ENCODE measurements around the gene ANO10. TPM values are rescaled to one million over a fixed set of nuclear protein-coding genes. Genes with fewer than 3 reads are reported as not detected.
A peak's percentile ranks its signal among the peaks of the same experiment; 100 is the strongest.
"Not testable (repeated sequence)": the region's sequence is repeated elsewhere in the genome, so short reads cannot be mapped to it uniquely, and the experiment has no call there.

Gene ANO10
- total RNA-seq, 1 donor from 2014 or later: 4.2 TPM

DNA sequence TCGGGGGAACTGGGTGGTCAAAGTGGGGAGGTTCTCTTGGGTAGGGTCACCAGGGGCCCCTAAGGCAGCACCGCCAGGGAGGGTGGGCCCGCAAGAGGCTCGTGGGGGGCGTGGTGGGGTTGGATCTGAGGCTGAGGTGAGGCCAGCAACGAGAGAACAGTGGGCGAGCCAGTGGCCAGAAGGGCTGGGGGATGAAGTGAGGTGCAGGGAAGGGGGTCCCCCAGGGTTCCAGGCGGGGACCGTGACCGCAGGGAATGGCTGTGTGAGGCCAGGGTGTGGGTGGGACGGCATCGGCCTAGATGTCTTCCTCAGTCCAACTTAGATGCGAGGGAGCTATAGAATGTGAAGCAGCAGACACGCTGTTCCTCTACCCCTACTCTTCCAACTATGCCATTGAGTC is 257.3 kb downstream of the ANO10 start:
- Mint-ChIP-seq H3K9me3 (no peaks in the 10 kb centered on the region), H3K4me1 (ENCODE audit: low read depth) (no peaks in the 10 kb centered on the region), H3K4me3 (no peak overlapping the region), H3K36me3 (ENCODE audit: low read depth) (no peaks in the 10 kb centered on the region), H3K27me3 (ENCODE audit: insufficient read depth) (no peaks in the 10 kb centered on the region), H3K27ac (no peak overlapping the region)
- intact Hi-C loops (cut with micrococcal nuclease): no loop called here
- no peak for DNase-seq (ENCODE audit: low spot score)

DNA sequence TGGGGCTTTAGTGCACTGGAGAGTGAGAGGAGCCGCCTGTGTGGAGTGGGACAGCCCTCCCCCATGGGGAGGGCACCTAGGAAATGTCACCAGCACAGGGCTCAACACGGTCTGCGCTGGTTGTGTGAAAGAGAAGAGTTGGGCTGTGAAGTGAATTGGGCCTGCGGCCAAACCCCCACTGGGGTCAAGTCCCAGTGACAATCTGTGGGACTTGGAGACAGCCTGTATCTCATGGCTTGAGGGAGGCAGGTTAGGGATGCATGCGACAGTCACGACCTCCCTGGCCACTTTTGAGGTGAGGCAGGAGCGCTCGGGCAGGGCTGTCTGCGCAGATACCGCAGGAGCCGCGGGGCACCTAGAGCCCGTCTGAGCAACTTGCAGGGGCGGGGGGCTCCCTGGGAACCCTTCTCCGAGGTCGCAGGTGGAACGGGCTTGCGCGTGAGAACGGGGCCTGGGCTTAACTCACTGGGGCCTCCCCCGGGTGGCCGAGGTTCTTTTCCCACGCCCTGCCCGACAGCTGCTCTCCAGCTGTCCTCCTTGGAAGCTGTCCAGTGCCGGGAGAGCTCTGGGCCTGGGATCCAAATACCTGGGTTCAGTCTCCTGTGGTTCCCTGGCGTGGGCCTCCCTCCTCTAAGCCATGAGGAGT is 258.1 kb downstream of the ANO10 start:
- H3K27ac Mint-ChIP-seq: no peak overlapping the region
- no peak for DNase-seq (ENCODE audit: low spot score)
- no peaks in the 10 kb centered on the region for H3K9me3 Mint-ChIP-seq
- no peaks in the 10 kb centered on the region for H3K36me3 Mint-ChIP-seq (ENCODE audit: low read depth)
- H3K4me1 Mint-ChIP-seq (ENCODE audit: low read depth): no peaks in the 10 kb centered on the region
- H3K4me3 Mint-ChIP-seq: no peak overlapping the region
- H3K27me3 Mint-ChIP-seq (ENCODE audit: insufficient read depth): no peaks in the 10 kb centered on the region
- intact Hi-C loops (cut with micrococcal nuclease): no loop called here

DNA sequence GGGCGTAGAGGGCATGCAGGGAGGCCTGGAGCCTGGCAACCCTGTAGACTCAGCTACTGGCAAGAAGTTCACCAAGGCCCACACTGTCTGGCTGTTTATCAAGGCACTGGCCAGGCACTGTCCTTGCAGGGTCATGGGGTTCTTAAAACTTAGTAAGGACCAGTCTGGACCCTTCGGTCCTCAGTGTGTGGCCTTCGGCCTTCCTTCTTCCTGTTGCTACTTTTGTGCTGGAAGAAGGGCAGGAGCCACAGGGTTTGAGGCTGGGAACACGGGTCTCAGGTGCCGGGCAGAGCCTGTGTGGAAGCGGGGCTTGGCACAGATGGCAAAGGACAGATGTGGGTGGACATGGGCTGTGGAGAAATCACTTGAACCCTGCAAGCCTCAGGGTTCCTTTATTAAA is 258.9 kb downstream of the ANO10 start:
- H3K27me3 Mint-ChIP-seq (ENCODE audit: insufficient read depth): no peaks in the 10 kb centered on the region
- no peaks in the 10 kb centered on the region for H3K9me3 Mint-ChIP-seq
- H3K4me1 Mint-ChIP-seq (ENCODE audit: low read depth): no peaks in the 10 kb centered on the region
- no peak overlapping the region for H3K4me3 Mint-ChIP-seq
- H3K36me3 Mint-ChIP-seq (ENCODE audit: low read depth): no peaks in the 10 kb centered on the region
- intact Hi-C loops (cut with micrococcal nuclease): no loop called here
- no peak overlapping the region for H3K27ac Mint-ChIP-seq
- no peak for DNase-seq (ENCODE audit: low spot score)

DNA sequence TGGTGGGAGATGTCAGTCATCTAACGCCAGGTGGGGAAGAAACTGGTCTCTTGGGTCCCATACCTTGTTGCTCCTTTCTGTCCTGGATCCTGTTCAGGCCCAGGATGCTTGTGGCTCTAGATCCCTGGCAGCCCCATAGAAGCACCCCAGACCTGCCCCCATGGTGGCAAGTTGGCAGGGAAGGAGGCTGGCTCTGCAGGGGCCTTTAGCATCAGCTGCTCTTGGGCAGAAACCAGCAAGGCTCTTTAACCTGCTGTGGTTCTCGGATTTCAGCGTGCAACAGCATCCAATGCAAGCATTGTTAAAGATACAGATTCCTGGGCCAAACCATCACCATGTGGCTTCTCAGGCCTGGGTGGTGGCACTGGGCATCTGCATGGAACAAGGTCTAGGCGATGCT is 259.6 kb downstream of the ANO10 start:
- intact Hi-C loops (cut with micrococcal nuclease): no loop called here
- DNase-seq (ENCODE audit: low spot score): no peak
- H3K4me1 Mint-ChIP-seq (ENCODE audit: low read depth): no peaks in the 10 kb centered on the region
- H3K4me3 Mint-ChIP-seq: no peak overlapping the region
- H3K27me3 Mint-ChIP-seq (ENCODE audit: insufficient read depth): no peaks in the 10 kb centered on the region
- no peak overlapping the region for H3K27ac Mint-ChIP-seq
- peaks cover 2% of the 10 kb centered on the region for H3K36me3 Mint-ChIP-seq (ENCODE audit: low read depth)
- peaks cover 6% of the 10 kb centered on the region for H3K9me3 Mint-ChIP-seq

DNA sequence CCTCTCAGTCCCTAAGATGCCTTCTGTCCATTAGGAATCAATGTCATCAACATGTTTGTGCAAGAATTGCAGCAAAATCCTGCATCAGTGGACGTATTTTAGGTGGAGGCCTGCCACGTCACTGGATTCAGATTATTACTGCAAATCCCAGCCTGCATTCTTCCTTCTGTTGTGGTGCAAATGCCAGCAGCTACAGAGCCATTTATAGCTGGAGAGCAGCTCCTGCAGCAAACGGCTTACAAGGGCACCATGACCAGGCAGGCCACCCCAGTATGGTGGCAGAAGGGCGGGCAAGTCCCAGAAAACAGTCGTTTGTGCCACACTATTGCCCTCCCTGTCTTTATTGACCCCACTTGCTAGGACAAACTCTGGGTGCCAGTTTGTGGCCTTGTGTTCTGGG is 260.7 kb downstream of the ANO10 start:
- Mint-ChIP-seq H3K36me3 (ENCODE audit: low read depth) (peaks cover 4% of the 10 kb centered on the region), H3K9me3 (peaks cover 15% of the 10 kb centered on the region), H3K4me3 (no peak overlapping the region), H3K27me3 (ENCODE audit: insufficient read depth) (no peaks in the 10 kb centered on the region), H3K4me1 (ENCODE audit: low read depth) (no peaks in the 10 kb centered on the region), H3K27ac (no peak overlapping the region)
- intact Hi-C loops (cut with micrococcal nuclease): no loop called here
- no peak for DNase-seq (ENCODE audit: low spot score)

DNA sequence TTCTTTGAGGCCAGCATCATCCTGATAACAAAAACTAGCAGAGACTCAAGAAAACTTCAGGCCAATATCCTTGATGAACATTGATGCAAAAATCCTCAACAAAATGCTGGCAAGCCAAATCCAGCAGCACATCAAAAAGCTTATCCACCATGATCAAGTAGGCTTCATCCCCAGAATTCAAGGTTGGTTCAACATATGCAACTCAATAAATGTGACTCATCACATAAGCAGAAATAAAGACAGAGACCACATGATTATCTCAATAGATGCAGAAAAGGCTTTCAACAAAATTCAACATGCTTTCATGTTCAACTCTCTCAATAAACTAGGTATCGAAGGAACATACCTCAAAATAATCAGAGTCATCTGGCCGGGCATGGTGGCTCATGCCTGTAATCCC is 265.8 kb downstream of the ANO10 start:
- H3K4me1 Mint-ChIP-seq (ENCODE audit: low read depth); intact Hi-C loops (cut with micrococcal nuclease); H3K4me3 Mint-ChIP-seq; DNase-seq (ENCODE audit: low spot score); H3K27me3 Mint-ChIP-seq (ENCODE audit: insufficient read depth); H3K27ac Mint-ChIP-seq: not testable (repeated sequence)
- Mint-ChIP-seq H3K9me3 (peaks cover 64% of the 10 kb centered on the region), H3K36me3 (ENCODE audit: low read depth) (peaks cover 49% of the 10 kb centered on the region)

DNA sequence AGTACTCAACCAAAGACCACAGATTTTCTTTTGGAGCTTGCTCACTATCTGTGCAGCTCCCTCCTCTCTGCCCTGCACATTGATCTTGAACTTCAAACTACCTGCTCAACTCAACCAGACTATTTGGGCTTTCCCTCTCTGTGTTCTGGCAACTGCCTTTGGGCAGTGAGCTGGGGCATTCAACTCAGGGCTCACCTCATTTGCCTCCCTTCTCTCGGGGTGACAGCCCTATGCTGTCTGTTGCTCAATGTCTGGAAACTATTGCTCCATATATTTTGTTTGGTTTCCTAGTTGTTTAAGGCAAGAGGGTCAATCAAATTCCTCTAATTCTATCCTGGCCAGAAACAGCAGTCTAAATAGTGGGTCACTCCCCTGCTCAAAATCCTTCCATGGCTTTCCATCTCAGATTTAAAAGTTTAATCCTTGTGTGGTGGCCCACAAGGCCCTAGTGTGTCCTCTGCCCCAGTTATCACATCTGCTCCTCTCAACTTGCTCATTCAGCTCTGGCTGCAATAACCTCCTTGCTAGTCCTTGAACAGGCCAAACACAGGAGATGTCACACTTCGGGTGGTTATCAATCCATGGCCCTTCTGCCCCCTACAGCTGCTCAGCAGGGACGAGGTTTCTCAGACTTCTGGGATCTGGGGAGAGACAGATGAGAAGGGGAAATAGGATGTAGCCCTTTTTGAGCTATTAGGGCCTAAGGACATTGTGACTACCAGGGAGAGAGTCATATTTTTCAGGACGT is 267.7 kb downstream of the ANO10 start:
- peaks cover 58% of the 10 kb centered on the region for H3K36me3 Mint-ChIP-seq (ENCODE audit: low read depth)
- no peak overlapping the region for H3K27ac Mint-ChIP-seq
- peaks cover 71% of the 10 kb centered on the region for H3K9me3 Mint-ChIP-seq

DNA sequence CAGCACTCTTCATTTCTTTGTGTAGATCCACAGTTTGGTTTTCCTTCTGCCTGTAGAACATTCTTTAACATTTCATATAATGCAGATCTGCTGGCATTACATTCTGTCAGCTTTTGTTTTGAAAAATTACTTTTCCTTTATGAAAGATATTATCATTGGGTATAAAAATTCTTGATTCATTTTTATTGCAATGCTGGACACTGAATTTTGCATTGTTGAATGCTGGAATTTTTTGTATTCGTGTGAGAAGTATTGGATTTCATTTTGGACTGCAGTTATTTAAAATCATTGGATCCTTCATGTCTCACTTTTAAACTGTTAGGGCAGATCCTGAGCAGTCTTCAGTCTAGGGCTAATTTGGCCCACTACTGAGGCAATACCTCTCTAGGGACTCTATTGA is 268.4 kb downstream of the ANO10 start:
- Mint-ChIP-seq H3K27me3 (ENCODE audit: insufficient read depth) (no peaks in the 10 kb centered on the region), H3K36me3 (ENCODE audit: low read depth) (peaks cover 65% of the 10 kb centered on the region), H3K4me3 (no peak overlapping the region), H3K9me3 (peaks cover 75% of the 10 kb centered on the region), H3K4me1 (ENCODE audit: low read depth) (peaks cover 21% of the 10 kb centered on the region), H3K27ac (no peak overlapping the region)
- no peak for DNase-seq (ENCODE audit: low spot score)
- intact Hi-C loops (cut with micrococcal nuclease): no loop called here

More for the DNA sequence above, 267.7 kb downstream of the ANO10 start:
- H3K4me3 Mint-ChIP-seq: no peak overlapping the region
- H3K4me1 Mint-ChIP-seq (ENCODE audit: low read depth): peaks cover 14% of the 10 kb centered on the region
- DNase-seq (ENCODE audit: low spot score): no peak
- no peaks in the 10 kb centered on the region for H3K27me3 Mint-ChIP-seq (ENCODE audit: insufficient read depth)
- intact Hi-C loops (cut with micrococcal nuclease): no loop called here

DNA sequence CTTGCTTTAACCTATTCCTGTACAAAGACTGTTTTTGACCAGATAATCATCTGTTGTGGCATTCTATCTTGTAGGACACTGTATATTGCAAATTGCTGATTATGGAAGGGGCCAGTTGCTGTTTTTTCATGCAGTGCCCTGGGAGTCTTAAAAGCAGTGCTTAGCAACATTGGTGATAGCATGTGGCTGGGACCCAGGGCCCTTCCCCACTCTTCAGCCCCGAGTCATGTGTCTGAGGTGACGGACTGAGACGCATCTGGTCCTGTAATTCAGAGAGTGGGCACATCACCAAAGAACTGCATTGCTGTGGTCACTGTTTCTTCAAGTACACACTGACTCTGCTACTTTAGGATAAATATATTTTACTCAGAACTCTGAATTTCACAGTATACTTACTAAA is 272.1 kb downstream of the ANO10 start:
- Mint-ChIP-seq H3K9me3 (peaks cover 48% of the 10 kb centered on the region), H3K4me3 (no peak overlapping the region), H3K36me3 (ENCODE audit: low read depth) (peaks cover 77% of the 10 kb centered on the region), H3K27me3 (ENCODE audit: insufficient read depth) (no peaks in the 10 kb centered on the region), H3K4me1 (ENCODE audit: low read depth) (peaks cover 57% of the 10 kb centered on the region), H3K27ac (no peak overlapping the region)
- intact Hi-C loops (cut with micrococcal nuclease): loop anchor here (5.0 kb wide), 1 partner anchor 343 kb away; the partner anchor contains the start of gene ABHD5
- DNase-seq (ENCODE audit: low spot score): no peak

DNA sequence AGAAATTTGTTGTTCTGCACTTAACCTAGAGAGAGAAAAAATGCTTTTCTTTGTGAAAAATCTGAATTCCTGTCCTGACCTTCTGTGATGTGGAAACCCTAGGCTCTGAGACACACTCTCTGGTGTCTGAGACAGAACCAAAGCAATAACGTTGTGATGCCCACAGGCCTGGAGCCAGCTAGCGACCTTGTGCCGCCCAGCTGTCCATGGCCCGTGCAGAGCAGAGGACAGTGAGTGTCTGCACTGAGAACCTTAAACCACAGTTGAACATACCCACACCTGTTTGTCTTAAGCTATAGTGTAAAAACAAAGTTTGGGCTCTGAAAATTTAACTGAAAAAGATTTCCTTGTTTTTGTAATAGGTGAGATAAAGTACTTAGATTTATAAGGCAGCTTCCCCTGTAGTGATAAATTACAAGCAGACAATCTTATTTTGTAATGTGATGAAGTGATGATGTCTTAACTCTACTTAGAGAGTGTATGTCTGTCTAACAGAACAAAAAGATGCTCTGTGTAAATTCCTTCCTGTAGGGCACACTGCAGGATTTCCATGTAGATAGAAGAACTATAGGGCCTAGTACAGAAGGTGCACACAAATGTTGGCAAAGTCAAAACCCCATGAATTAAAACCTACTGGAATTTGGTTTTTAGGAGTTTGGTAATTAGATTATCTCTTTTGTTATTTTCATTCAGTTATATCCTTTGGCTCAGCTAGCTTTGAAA is 272.8 kb downstream of the ANO10 start:
- H3K27ac Mint-ChIP-seq: peak overlapping the region; percentile 77
- peaks cover 64% of the 10 kb centered on the region for H3K4me1 Mint-ChIP-seq (ENCODE audit: low read depth)

DNA sequence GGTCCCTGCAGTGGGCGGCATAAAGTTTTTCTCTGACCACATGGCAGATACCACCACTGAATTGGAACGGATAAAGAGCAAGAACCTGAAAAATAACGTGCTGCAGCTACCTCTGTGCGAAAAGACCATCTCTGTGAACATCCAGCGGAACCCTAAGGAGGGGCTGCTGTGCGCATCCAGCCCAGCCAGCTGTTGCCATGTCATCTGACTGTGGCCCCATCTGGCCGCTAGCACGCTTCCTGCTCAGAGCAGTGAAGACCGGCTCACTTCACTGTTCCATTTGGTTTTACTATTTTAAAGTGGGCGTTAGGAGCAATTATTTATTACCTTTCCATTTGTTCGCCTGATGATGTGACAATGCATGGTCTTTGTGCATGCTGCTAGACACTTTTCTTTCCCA is 273.5 kb downstream of the ANO10 start:
- H3K27me3 Mint-ChIP-seq (ENCODE audit: insufficient read depth): no peaks in the 10 kb centered on the region
- peaks cover 77% of the 10 kb centered on the region for H3K36me3 Mint-ChIP-seq (ENCODE audit: low read depth)
- intact Hi-C loops (cut with micrococcal nuclease): loop anchor here (5.0 kb wide), 1 partner anchor 344 kb away; the partner anchor contains the start of gene ABHD5
- no peak for DNase-seq (ENCODE audit: low spot score)
- H3K4me3 Mint-ChIP-seq: no peak overlapping the region
- peaks cover 71% of the 10 kb centered on the region for H3K4me1 Mint-ChIP-seq (ENCODE audit: low read depth)
- H3K27ac Mint-ChIP-seq: peak overlapping the region; percentile 44
- peaks cover 34% of the 10 kb centered on the region for H3K9me3 Mint-ChIP-seq

More for the DNA sequence above, 272.8 kb downstream of the ANO10 start:
- H3K9me3 Mint-ChIP-seq: peaks cover 41% of the 10 kb centered on the region
- peaks cover 77% of the 10 kb centered on the region for H3K36me3 Mint-ChIP-seq (ENCODE audit: low read depth)
- no peaks in the 10 kb centered on the region for H3K27me3 Mint-ChIP-seq (ENCODE audit: insufficient read depth)
- no peak for DNase-seq (ENCODE audit: low spot score)
- peak overlapping the region; percentile 49 for H3K4me3 Mint-ChIP-seq
- intact Hi-C loops (cut with micrococcal nuclease): loop anchor here (5.0 kb wide), 1 partner anchor 343 kb away; the partner anchor contains the start of gene ABHD5

DNA sequence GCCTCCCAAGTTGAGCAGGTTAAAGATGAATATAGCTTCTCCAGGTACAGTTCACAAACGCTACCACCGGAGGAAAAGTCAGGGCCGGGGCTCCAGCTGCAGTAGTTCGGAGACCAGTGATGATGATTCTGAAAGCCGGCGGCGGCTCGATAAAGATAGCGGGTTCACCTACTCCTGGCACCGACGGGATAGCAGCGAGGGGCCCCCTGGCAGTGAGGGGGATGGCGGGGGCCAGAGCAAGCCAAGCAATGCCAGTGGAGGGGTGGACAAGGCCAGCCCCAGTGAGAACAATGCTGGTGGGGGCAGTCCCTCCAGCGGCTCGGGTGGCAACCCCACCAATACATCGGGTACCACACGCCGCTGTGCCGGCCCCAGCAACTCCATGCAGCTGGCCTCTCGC is 274.0 kb downstream of the ANO10 start:
- Mint-ChIP-seq H3K9me3 (peaks cover 28% of the 10 kb centered on the region), H3K36me3 (ENCODE audit: low read depth) (peaks cover 78% of the 10 kb centered on the region), H3K27ac (peak overlapping the region; percentile 92), H3K4me3 (peak overlapping the region; percentile 49), H3K27me3 (ENCODE audit: insufficient read depth) (no peaks in the 10 kb centered on the region), H3K4me1 (ENCODE audit: low read depth) (peaks cover 76% of the 10 kb centered on the region)
- DNase-seq (ENCODE audit: low spot score): no peak
- intact Hi-C loops (cut with micrococcal nuclease): loop anchor here (1.0 to 5.0 kb wide), 3 partner anchors 42 to 345 kb away; partner anchors contain the start of gene ABHD5
